Measurements from ENCODE around the gene CACNA2D3. TPM values are rescaled to one million over a fixed set of nuclear protein-coding genes. Genes with fewer than 3 reads are reported as not detected.

The CACNA2D3 gene
- polyA plus RNA-seq, 3 donors: 8.3 to 21.5 (median 10.4) TPM

- no peaks in the 10 kb centered on the region for H3K9me3 ChIP-seq (replicated peaks in 1 of 2; ENCODE audit: control insufficient read depth in 1 of 2, insufficient read depth in 1 of 2, low read length in 2 of 2)
- no peaks in the 10 kb centered on the region for H3K79me2 ChIP-seq (ENCODE audit: insufficient read depth, low read length)
- Mint-ChIP-seq H3K9me3 (no peaks in the 10 kb centered on the region), H3K4me1 (peaks cover 6% of the 10 kb centered on the region), H3K27ac (peak overlapping the region in 2 of 7 donors; percentile 4 to 6), H3K36me3 (peaks cover 72 to 86% of the 10 kb centered on the region in 2 donors), H3K4me3 (no peak overlapping the region), H3K27me3 (ENCODE audit: low read depth in 3 of 3) (no peaks in the 10 kb centered on the region)
- TF ChIP-seq CTCF (IDR thresholded peaks at IDR 0.05): no peak
- H4K20me1 ChIP-seq (ENCODE audit: insufficient read depth, low read length): no peaks in the 10 kb centered on the region
- H2AFZ ChIP-seq (ENCODE audit: insufficient read depth, low read depth, low read length, poor library complexity, severe bottlenecking): no peak overlapping the region
- H3K9ac ChIP-seq (ENCODE audit: insufficient read depth, low read length, poor library complexity, severe bottlenecking): no peak overlapping the region
- H3K27ac ChIP-seq (ENCODE audit: low read depth in 1 of 2, low read length in 2 of 2): peak overlapping the region in 1 of 2 donors; percentile 5
- peaks cover 73 to 100% of the 10 kb centered on the region in 2 donors for H3K36me3 ChIP-seq (replicated peaks in 1 of 2; ENCODE audit: control insufficient read depth in 1 of 2, insufficient read depth in 2 of 2, low read length in 2 of 2)
- no peak overlapping the region for H3K4me2 ChIP-seq (replicated peaks; ENCODE audit: extremely low read depth, low read length, poor library complexity, severe bottlenecking)
- no peaks in the 10 kb centered on the region for H3K27me3 ChIP-seq (ENCODE audit: control insufficient read depth in 2 of 2, insufficient read depth in 2 of 2, low read length in 2 of 2)
- no peaks in the 10 kb centered on the region for H3K4me1 ChIP-seq (ENCODE audit: control insufficient read depth in 1 of 2, insufficient read depth in 2 of 2, low read length in 2 of 2)
- no peak for DNase-seq
- H3K4me3 ChIP-seq (replicated peaks in 1 of 3; ENCODE audit: low read depth in 2 of 3, low read length in 3 of 3): no peak overlapping the region
- intact Hi-C loops (cut with micrococcal nuclease): no loop called here
- WGBS (ENCODE audit: insufficient coverage): 73% methylated on average over 4 of the region's 4 CpGs
Measured at GRCh38 chr3:55014081-55014480, 891.7 kb downstream of the CACNA2D3 start.

- TF ChIP-seq CTCF (IDR thresholded peaks at IDR 0.05): no peak
- intact Hi-C loops (cut with micrococcal nuclease): no loop called here
- no peak overlapping the region for H3K9ac ChIP-seq (ENCODE audit: insufficient read depth, low read length, poor library complexity, severe bottlenecking)
- DNase-seq: no peak
- Mint-ChIP-seq H3K9me3 (no peaks in the 10 kb centered on the region), H3K27ac (no peak overlapping the region), H3K4me1 (peaks cover 6% of the 10 kb centered on the region), H3K27me3 (ENCODE audit: low read depth in 3 of 3) (no peaks in the 10 kb centered on the region), H3K36me3 (peaks cover 70 to 85% of the 10 kb centered on the region in 2 donors), H3K4me3 (no peak overlapping the region)
- H3K79me2 ChIP-seq (ENCODE audit: insufficient read depth, low read length): no peaks in the 10 kb centered on the region
- H3K4me3 ChIP-seq (replicated peaks in 1 of 3; ENCODE audit: low read depth in 2 of 3, low read length in 3 of 3): no peak overlapping the region
- H3K4me2 ChIP-seq (replicated peaks; ENCODE audit: extremely low read depth, low read length, poor library complexity, severe bottlenecking): no peak overlapping the region
- WGBS (ENCODE audit: insufficient coverage): no CpG with 5 or more reads among the region's 5 CpGs
- H3K27me3 ChIP-seq (ENCODE audit: control insufficient read depth in 2 of 2, insufficient read depth in 2 of 2, low read length in 2 of 2): no peaks in the 10 kb centered on the region
- no peaks in the 10 kb centered on the region for H3K4me1 ChIP-seq (ENCODE audit: control insufficient read depth in 1 of 2, insufficient read depth in 2 of 2, low read length in 2 of 2)
- no peaks in the 10 kb centered on the region for H3K9me3 ChIP-seq (replicated peaks in 1 of 2; ENCODE audit: control insufficient read depth in 1 of 2, insufficient read depth in 1 of 2, low read length in 2 of 2)
- H3K27ac ChIP-seq (ENCODE audit: low read depth in 1 of 2, low read length in 2 of 2): no peak overlapping the region
- H3K36me3 ChIP-seq (replicated peaks in 1 of 2; ENCODE audit: control insufficient read depth in 1 of 2, insufficient read depth in 2 of 2, low read length in 2 of 2): peaks cover 72 to 98% of the 10 kb centered on the region in 2 donors
- no peaks in the 10 kb centered on the region for H4K20me1 ChIP-seq (ENCODE audit: insufficient read depth, low read length)
- no peak overlapping the region for H2AFZ ChIP-seq (ENCODE audit: insufficient read depth, low read depth, low read length, poor library complexity, severe bottlenecking)
Measured at GRCh38 chr3:55014906-55015305, 892.6 kb downstream of the CACNA2D3 start.

Measured in CD14-positive monocyte (primary cell).